GM06990 (cell line): ENCODE measurements around the gene MRPL2.
A peak's percentile ranks its signal among the peaks of the same experiment; 100 is the strongest.

Experiments used
- DNase-seq: peaks from one replicate; pipeline ENCODE4 v3.0.0-alpha.2; 2011; ENCODE audit not compliant: insufficient read length; ENCODE audit errors: extremely low read depth
- H3K27me3 ChIP-seq: replicated peaks from 2 replicates; pipeline ENCODE4 v1.6.0; 2011; ENCODE audit warnings: low read length; ENCODE audit not compliant: control insufficient read depth, insufficient read depth
- H3K36me3 ChIP-seq: 2 replicates; pipeline ENCODE4 v1.5.1; 2011; ENCODE audit warnings: low read length; ENCODE audit not compliant: control insufficient read depth, insufficient read depth
- H3K4me3 ChIP-seq: replicated peaks from 2 replicates; pipeline ENCODE4 v1.5.1; 2011; ENCODE audit warnings: low read depth, mild to moderate bottlenecking, control low read depth, low read length
- TF ChIP-seq, protein P1 (sequence below): IDR thresholded peaks from 2 replicates; pipeline ENCODE4 v1.5.1; 2011; ENCODE audit warnings: low read length, control low read depth, mild to moderate bottlenecking, inconsistent platforms; ENCODE audit not compliant: insufficient read depth, poor library complexity, severe bottlenecking

Gene MRPL2

GRCh38 chr6:43020052-43020705 lies 39.1 kb downstream of the MRPL2 start:
- H3K27me3 ChIP-seq: no peaks in the 10 kb centered on the region
- no peak overlapping the region for H3K4me3 ChIP-seq
- DNase-seq: no peak
- TF ChIP-seq, protein P1, sequence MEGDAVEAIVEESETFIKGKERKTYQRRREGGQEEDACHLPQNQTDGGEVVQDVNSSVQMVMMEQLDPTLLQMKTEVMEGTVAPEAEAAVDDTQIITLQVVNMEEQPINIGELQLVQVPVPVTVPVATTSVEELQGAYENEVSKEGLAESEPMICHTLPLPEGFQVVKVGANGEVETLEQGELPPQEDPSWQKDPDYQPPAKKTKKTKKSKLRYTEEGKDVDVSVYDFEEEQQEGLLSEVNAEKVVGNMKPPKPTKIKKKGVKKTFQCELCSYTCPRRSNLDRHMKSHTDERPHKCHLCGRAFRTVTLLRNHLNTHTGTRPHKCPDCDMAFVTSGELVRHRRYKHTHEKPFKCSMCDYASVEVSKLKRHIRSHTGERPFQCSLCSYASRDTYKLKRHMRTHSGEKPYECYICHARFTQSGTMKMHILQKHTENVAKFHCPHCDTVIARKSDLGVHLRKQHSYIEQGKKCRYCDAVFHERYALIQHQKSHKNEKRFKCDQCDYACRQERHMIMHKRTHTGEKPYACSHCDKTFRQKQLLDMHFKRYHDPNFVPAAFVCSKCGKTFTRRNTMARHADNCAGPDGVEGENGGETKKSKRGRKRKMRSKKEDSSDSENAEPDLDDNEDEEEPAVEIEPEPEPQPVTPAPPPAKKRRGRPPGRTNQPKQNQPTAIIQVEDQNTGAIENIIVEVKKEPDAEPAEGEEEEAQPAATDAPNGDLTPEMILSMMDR: no peak
- H3K36me3 ChIP-seq: peaks cover 15% of the 10 kb centered on the region

GRCh38 chr6:43019152-43019551 lies 40.1 kb downstream of the MRPL2 start:
- no peak for DNase-seq
- TF ChIP-seq, protein P1: no peak
- Histone ChIP-seq H3K27me3 (no peaks in the 10 kb centered on the region), H3K36me3 (peaks cover 11% of the 10 kb centered on the region), H3K4me3 (no peak overlapping the region)

DNA sequence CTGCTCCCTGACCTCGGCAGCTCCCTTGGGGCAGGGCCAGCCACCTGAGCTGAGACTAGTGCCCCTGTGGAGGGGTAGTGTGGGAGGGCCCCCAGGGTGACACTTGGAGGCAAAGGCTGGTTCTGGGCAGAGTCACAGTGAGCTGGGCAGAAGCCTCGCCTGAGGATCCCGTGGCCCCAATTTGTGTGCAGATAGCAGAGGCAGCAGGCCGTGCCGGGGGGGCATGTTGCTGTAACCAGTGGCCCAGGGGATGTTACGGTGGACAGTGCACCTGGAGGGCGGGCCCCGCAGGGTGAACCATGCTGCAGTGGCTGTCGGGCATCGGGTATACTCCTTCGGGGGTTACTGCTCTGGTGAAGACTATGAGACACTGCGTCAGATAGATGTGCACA lies 42.3 kb downstream of the MRPL2 start:
- TF ChIP-seq, protein P1: no peak
- no peak for DNase-seq
- Histone ChIP-seq H3K4me3 (no peak overlapping the region), H3K27me3 (no peaks in the 10 kb centered on the region), H3K36me3 (peaks cover 14% of the 10 kb centered on the region)

DNA sequence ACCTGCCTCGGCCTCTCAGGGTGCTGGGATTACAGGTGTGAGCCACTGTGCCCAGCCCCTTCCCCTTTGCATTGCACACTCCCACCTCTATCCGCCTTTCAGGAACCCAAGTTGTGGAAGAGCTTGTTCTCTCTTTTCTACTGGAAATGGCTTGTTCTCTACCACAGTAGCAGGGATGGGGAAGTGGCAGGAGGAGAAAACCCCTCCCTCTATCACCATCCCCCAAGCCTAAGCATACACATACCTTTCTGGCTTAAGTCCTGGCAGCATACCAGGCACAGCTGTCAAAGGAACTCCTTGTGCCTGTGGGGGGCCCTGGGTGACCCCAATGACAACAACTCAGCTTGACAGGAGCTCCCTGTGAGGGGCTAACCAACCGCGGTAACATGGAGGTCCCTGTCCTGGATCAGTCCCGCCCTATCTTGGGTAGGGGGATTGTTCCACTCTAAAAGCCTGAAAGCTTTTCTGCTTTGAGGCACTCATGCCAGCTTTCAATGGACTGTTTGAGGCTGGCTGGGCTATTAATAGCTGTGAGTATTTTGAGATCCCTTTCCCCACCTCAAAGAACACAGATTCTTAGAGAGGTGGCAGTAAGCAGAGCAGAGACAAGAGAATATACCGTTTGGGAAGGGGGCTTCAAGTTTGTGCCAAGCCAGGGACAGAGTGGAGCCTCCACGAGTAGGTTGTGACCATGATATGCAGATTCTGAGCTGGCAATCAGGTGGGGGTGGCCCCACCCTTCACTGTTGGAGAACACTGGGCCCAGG lies 42.9 kb downstream of the MRPL2 start:
- DNase-seq: no peak
- Histone ChIP-seq H3K4me3 (no peak overlapping the region), H3K36me3 (peaks cover 18% of the 10 kb centered on the region), H3K27me3 (no peaks in the 10 kb centered on the region)
- TF ChIP-seq, protein P1: no peak

DNA sequence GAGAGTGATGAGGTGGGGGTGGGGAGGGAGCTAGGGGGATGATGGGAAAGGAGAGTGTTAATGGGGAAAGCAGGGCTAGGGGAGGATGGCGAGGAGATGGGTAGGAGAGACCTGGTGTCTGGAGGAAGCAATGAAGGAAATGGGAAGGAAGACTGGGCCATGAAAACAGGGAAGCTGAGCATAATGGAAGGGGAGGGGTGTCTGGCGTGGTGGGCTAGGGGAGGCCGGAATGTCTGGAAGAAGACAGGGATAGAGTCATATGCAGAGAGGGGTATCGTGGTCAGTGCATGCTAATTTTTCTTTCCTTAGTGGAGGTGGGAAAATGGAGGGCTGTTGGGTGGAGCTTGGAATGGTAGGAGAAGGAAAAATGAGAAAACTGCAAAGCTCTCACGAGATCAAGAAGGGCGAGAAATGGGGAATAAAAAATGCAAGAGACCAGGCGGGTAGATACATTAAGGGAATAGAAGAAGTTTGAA lies 44.8 kb downstream of the MRPL2 start:
- TF ChIP-seq, protein P1: no peak
- no peaks in the 10 kb centered on the region for H3K27me3 ChIP-seq
- H3K36me3 ChIP-seq: peaks cover 26% of the 10 kb centered on the region
- no peak for DNase-seq
- peak overlapping the region; percentile 65 for H3K4me3 ChIP-seq
